ENCODE measurements around the gene KANK2. TPM values are rescaled to one million over a fixed set of nuclear protein-coding genes. Genes with fewer than 3 reads are reported as not detected.

KANK2 gene
- total RNA-seq, 2 donors from 2014 or later: 647 to 689 TPM

- H3K4me3 ChIP-seq: no peak overlapping the region
- TF ChIP-seq CTCF (IDR thresholded peaks at IDR 0.05): no peak
- no peaks in the 10 kb centered on the region for H3K9me3 ChIP-seq
- H3K4me1 ChIP-seq (ENCODE audit: control insufficient read depth in 1 of 2, low read depth in 2 of 2): peaks cover 20 to 52% of the 10 kb centered on the region in 2 donors
- ATAC-seq (ENCODE audit: insufficient number of reproducible peaks, low FRiP score, low read depth) (no peak), DNase-seq (ENCODE audit: low spot score) (no peak)
- peak overlapping the region; percentile 69 to 85 for H3K27ac ChIP-seq
- H3K27me3 ChIP-seq (replicated peaks; ENCODE audit: insufficient read depth): no peaks in the 10 kb centered on the region
- peaks cover 58% of the 10 kb centered on the region for H3K36me3 ChIP-seq
Observed at GRCh38 chr19:11177592-11177991, 19.8 kb downstream of the KANK2 start.

- peaks cover 20 to 52% of the 10 kb centered on the region in 2 donors for H3K4me1 ChIP-seq (ENCODE audit: control insufficient read depth in 1 of 2, low read depth in 2 of 2)
- ATAC-seq (ENCODE audit: insufficient number of reproducible peaks, low FRiP score, low read depth) (no peak), DNase-seq (ENCODE audit: low spot score) (no peak)
- no peak overlapping the region for H3K4me3 ChIP-seq
- peaks cover 65% of the 10 kb centered on the region for H3K36me3 ChIP-seq
- H3K9me3 ChIP-seq: no peaks in the 10 kb centered on the region
- TF ChIP-seq CTCF (IDR thresholded peaks at IDR 0.05): no peak
- no peaks in the 10 kb centered on the region for H3K27me3 ChIP-seq (replicated peaks; ENCODE audit: insufficient read depth)
- H3K27ac ChIP-seq: no peak overlapping the region
Observed at GRCh38 chr19:11176466-11177193, 20.7 kb downstream of the KANK2 start.

- Histone ChIP-seq H3K4me3 (no peak overlapping the region), H3K27me3 (replicated peaks; ENCODE audit: insufficient read depth) (no peaks in the 10 kb centered on the region), H3K4me1 (ENCODE audit: control insufficient read depth in 1 of 2, low read depth in 2 of 2) (peaks cover 22 to 54% of the 10 kb centered on the region in 2 donors), H3K27ac (peak overlapping the region in 1 of 2 donors; percentile 48), H3K36me3 (peaks cover 66% of the 10 kb centered on the region), H3K9me3 (no peaks in the 10 kb centered on the region)
- TF ChIP-seq CTCF (IDR thresholded peaks at IDR 0.05): no peak
- DNase-seq (ENCODE audit: low spot score): no peak
- ATAC-seq (ENCODE audit: insufficient number of reproducible peaks, low FRiP score, low read depth): no peak
Observed at GRCh38 chr19:11175920-11176319, 21.4 kb downstream of the KANK2 start.

GRCh38 chr19:11174336-11174735, 23.0 kb downstream of the KANK2 start:
- Histone ChIP-seq H3K4me3 (no peak overlapping the region), H3K36me3 (peaks cover 82% of the 10 kb centered on the region), H3K9me3 (no peaks in the 10 kb centered on the region), H3K27ac (no peak overlapping the region), H3K27me3 (replicated peaks; ENCODE audit: insufficient read depth) (no peaks in the 10 kb centered on the region), H3K4me1 (ENCODE audit: control insufficient read depth in 1 of 2, low read depth in 2 of 2) (peaks cover 16 to 55% of the 10 kb centered on the region in 2 donors)
- no peak for DNase-seq (ENCODE audit: low spot score)
- ATAC-seq (ENCODE audit: insufficient number of reproducible peaks, low FRiP score, low read depth): no peak
- TF ChIP-seq CTCF (IDR thresholded peaks at IDR 0.05): no peak

GRCh38 chr19:11173516-11174155, 23.7 kb downstream of the KANK2 start:
- peak overlapping the region; percentile 49 to 60 for H3K27ac ChIP-seq
- peaks cover 19 to 54% of the 10 kb centered on the region in 2 donors for H3K4me1 ChIP-seq (ENCODE audit: control insufficient read depth in 1 of 2, low read depth in 2 of 2)
- no peak for TF ChIP-seq CTCF (IDR thresholded peaks at IDR 0.05)
- H3K36me3 ChIP-seq: peaks cover 81% of the 10 kb centered on the region
- DNase-seq (ENCODE audit: low spot score) (no peak), ATAC-seq (ENCODE audit: insufficient number of reproducible peaks, low FRiP score, low read depth) (no peak)
- H3K9me3 ChIP-seq: no peaks in the 10 kb centered on the region
- H3K4me3 ChIP-seq: no peak overlapping the region
- H3K27me3 ChIP-seq (replicated peaks; ENCODE audit: insufficient read depth): no peaks in the 10 kb centered on the region

Data from thoracic aorta (tissue), 2 donors.